ENCODE measurements around the gene EHBP1L1.

Gene EHBP1L1

DNA sequence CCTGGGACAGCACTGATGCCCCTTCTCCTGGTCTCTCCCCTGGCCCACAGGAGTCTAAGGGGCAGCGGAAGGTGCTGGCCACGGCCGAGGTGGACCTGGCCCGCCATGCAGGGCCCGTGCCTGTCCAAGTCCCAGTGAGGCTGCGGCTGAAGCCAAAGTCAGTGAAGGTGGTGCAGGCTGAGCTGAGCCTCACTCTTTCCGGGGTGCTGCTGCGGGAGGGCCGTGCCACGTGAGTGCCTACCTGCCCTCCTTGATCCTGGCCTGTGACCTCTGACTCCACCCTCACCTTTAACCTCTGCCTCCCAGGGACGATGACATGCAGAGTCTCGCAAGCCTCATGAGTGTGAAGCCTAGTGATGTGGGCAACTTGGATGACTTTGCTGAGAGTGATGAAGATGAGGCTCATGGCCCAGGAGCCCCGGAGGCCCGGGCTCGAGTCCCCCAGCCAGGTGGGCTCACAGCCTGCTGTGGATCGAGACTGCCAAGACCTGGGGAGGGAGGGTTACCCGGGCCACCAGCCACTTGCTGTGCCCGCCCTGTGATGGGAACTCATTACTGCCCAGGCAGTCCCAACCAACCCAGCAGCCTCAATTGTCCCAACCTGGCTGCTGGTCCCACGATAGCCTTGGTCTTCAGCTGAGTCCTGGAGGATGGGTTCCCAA is 4.3 kb downstream of the EHBP1L1 start:
- DNase-seq = no peak

DNA sequence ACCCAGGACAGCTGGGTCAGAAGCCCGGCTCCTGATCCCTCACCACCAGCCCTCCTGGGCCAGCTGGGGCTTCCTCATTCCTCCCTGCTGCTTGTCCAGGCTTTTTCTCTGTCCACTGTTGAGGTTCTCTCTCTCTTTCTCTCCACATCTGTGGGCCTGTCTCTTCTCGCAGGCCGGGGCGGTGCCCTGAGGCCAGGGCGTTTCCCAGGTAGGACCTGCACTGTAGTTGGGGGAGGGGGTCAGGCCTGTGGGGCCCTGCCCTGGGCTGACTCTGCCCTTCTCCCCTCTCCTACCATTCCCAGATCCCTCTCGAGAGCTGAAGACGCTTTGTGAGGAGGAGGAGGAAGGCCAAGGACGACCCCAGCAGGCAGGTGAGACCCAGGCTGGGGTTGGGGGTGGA is 4.9 kb downstream of the EHBP1L1 start:
- DNase-seq = no peak

DNA sequence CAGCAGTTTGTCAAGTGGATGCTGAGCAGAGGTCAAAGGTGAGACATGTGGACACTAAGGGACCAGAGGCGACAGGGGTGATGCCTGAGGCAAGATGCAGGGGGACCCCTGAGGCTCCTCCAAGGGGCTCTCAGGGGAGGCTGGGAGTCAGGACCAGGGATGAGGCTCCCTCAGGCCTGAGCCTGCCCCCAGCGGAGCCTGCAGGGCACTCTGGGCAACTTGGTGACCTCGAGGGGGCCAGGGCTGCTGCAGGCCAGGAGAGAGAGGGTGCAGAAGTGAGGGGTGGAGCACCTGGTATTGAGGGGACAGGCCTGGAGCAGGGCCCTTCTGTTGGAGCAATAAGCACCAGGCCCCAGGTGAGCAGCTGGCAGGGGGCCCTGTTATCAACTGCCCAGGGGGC is 6.1 kb downstream of the EHBP1L1 start:
- DNase-seq = no peak

DNA sequence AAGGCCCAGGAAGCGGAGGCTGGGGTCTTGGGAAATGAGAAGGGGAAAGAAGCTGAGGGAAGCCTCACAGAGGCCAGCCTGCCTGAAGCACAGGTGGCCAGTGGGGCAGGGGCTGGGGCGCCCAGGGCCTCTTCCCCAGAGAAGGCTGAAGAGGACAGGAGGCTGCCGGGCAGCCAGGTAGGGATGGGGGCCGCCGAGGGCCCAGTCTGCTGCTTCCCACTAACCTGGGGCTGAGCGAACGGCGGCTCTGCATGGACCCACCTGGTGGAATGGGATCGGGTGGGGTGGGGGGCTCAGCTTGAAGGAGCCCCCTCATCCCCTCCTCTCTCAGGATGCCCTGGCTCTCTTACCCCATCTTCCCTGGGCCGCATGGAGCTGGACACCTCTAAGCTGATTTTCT is 7.7 kb downstream of the EHBP1L1 start:
- no peak for DNase-seq

- DNase-seq = no peak
These were observed 8.3 kb downstream of the EHBP1L1 start for GRCh38 chr11:65584106-65584505.

DNA sequence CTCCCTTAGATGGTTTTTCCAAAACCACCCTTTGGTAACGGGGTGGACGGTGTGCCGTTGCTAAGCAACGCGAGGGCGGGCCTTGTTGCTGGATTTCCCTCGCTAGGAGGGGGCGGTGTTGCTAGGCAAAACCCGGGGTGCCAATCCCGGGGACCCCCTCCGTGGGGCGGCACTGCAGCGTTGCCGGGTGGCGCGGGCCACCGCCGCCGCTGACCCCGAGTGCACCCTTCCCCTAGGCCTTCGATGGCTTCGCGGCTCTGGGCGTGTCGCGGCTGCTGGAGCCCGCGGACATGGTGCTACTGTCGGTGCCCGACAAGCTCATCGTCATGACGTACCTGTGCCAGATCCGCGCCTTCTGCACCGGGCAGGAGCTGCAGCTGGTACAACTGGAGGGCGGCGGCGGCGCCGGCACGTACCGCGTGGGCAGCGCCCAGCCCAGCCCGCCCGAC is 8.9 kb downstream of the EHBP1L1 start:
- no peak for DNase-seq

GRCh38 chr11:65585396-65586246 is 9.8 kb downstream of the EHBP1L1 start:
- DNase-seq = no peak

DNA sequence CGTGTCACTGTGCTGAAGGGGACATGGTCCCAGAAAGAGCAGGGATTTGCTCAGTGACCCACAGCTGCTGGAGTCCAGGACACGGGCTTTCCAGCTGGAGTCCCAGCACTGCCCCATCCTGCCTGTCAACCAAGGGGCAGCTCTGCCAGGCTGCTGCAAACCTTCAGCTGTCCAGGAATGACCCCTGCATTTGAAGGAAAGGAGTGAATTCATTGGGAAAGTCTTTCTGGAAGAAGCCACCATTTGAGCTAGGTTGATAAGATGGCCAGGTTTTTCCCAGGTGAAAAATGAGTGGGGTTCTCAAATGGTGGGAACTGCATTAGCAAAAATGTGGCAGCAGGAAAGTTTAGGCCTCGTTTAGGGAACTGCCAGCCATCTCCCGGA is 10.4 kb downstream of the EHBP1L1 start:
- DNase-seq = no peak

GRCh38 chr11:65586676-65587075 is 10.8 kb downstream of the EHBP1L1 start:
- no peak for DNase-seq

- peak; percentile 74 for DNase-seq
These were observed 12.6 kb downstream of the EHBP1L1 start for GRCh38 chr11:65588199-65589054.

- DNase-seq = no peak
These were observed 13.8 kb downstream of the EHBP1L1 start for GRCh38 chr11:65589444-65590239.

GRCh38 chr11:65590240-65590738 is 14.4 kb downstream of the EHBP1L1 start:
- DNase-seq = no peak

DNA sequence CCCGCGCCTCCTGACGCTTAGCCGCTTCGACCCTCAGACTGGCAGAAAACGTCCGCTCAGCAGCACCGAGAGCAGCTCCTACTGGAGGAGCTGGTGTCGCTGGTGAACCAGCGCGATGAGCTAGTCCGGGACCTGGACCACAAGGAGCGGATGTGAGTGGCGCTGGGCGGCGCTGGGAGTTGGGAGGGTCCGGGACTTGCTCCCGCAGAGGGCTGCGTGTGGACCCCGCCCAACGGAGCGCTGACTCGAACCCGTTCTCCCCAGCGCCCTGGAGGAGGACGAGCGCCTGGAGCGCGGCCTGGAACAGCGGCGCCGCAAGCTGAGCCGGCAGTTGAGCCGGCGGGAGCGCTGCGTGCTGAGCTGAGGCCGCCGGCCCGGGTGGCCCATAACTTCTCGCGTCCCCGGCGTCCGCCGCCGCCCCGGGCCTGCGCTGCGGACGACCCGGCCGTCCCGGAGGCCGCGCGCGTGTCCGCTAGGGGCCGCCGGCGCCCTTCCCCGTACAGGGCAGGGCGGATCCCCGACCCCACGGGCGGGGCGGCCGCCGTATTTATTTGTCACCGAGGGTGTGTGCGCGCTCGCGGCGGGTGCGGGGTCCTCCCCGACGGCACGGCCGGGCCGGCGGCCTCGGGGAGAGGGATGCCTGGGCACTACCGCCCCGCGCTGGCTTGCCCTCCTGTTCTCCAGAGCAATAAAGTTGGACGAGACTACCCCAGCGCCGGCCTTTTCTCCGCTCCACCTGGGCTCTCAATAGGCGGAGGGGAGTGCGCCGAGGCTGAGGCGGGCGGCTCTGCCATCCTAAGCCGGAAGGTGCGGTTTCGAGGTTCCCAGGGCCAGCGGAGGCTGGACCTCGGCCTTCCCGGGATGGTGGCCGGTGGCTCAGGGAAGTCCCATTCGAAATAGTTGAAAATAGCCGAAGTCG is 16.3 kb downstream of the EHBP1L1 start:
- DNase-seq = no peak

- no peak for DNase-seq
These were observed 17.1 kb downstream of the EHBP1L1 start for GRCh38 chr11:65592858-65593517.

DNA sequence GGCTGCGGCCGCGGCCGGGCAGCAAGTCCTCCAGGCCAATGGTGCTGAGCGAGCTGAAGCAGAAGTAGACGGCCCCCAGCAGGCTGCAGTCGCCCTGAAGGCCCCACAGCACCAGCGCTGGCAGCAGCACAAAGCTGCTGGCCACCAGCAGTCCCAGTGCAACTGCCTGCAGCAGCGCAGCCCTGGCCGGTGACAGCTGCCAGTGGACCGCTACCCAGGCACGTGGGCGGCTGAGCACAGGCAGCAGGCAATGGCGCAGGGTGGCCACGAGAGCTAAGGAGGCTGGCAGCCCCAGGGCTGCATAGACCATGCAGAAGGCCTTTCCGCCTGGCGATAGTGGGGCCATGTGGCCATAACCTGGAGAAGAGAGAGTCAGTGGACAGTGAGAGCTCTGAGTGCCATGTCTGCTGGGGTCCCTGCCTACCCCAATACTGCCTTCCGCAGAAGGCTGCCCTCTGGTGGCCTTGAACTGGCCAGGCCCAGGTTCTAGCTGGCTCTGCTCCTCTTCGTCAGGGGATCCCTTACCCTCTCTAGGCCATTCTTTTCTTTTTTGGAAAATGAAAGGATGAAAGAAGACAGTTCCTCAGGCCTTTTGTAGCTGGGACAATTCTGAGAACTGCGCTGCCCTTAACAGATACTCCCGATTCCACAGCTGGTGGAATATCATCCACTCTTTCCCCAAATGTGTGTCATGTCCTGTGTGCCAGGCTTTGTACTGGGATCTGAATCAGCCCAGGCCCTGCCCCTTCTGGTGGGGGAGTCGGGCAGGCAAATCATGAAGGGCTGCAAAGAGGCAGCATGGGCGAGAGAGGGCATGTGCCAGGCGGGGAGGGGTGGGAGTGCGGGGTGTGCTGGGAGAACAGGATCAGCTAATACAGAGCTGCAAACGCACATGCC is 17.9 kb downstream of the EHBP1L1 start:
- no peak for DNase-seq

GRCh38 chr11:65595131-65595530 is 19.3 kb downstream of the EHBP1L1 start:
- DNase-seq = no peak

DNA sequence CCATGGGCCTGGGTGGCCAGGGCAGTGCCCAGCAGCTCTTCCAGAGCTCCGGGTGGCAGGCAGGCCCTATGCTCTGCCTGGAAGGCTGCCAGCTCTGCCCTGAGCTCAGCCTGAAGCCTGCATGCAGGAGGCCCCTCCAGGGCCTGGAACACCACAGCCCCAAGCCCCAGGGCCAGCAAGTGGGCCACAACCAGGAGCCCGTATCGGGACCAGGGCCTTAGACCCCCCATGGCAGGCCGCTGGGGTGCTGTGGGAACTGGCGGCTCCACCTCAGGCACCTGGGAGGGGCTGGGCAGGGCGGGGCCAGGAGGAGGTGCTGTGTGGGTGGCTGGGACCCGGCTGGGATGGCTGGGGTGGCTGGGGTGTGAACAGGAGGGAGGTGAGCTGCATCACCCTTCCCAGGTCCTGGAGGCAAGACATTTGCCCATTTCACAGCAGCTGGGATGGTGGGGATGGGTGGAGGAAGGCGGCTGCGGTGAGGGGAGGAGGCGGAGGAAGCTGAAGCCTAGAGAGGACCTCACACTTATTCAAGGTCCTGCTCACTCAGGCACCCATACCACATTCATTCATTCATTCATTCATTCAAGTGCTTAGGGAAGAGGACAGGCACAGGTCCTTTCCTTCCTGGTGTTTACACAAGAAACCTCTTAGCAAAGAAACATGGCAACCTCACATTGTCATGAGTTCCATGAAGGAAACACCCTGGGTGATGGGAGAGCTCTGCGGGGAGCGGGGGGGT is 19.9 kb downstream of the EHBP1L1 start, which contains the start of gene KCNK7:
TSS of gene KCNK7 (minus strand) at position 258 of the 739 bp plus-strand sequence. CDS start at position 230, 28 bp downstream.
- no peak for DNase-seq

- no peak for DNase-seq
These were observed 20.7 kb downstream of the EHBP1L1 start for GRCh38 chr11:65596520-65596919.

DNA sequence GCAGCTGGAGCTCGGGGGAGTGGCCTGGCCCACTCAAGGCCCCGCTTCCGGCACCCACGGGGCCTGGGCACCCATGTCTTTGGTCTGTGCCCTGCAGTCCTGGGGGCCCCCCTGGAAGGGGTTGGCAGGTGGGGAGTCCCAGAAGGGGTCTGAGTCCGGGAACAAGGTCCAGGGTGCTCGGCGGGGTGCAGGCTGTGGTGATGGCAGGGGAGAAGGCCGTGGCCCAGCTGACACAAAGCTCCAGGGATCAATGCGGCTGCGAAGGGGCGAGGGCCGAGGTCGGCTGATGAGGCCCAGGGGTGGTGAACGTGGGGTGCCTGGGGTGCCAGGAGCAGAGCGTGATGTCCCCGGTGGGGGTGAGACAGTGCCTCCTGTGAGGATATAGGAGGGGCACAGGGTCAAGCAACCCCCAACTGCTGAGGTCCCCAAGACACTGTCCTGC is 22.4 kb downstream of the EHBP1L1 start:
- DNase-seq = no peak

Data from stimulated activated naive CD4-positive, alpha-beta T cell treated with Interleukin-2 at 50 U/mL for 16 hours (primary cell).